K562 (cell line): ENCODE measurements around the gene PSORS1C2. TPM values are rescaled to one million over a fixed set of nuclear protein-coding genes. Genes with fewer than 3 reads are reported as not detected.

ENCODE experiments used
- AFF1 ChIP-seq, 2 experiments: fragments of 450-650 bp; IDR thresholded peaks; 2 replicates each; pipeline ENCODE4 v1.6.1; 2018; ENCODE audit warnings: mild to moderate bottlenecking in 2 of 2, low read depth in 1 of 2; ENCODE audit not compliant: partially characterized antibody in 2 of 2
- DEAF1 ChIP-seq: fragments of 450-650 bp; formaldehyde crosslinking; IDR thresholded peaks from 2 replicates; pipeline ENCODE4 v1.4.0; 2020; ENCODE audit warnings: mild to moderate bottlenecking, moderate library complexity
- polyA plus RNA-seq, 8 experiments: library from polyadenylated mRNA; depleted of rRNA in 4 of 8; stranded (reverse) in 5 of 8; unstranded in 3 of 8; fragments of >200 nt; fragmentation: Nextera tagmentation in 2 of 8; fragmentation: Illumina TruSeq in 1 of 8; extraction: Ambion mirVana in 2 of 8; extraction: Trizol in 1 of 8; gene quantifications; 2 replicates each; pipeline versions ENCODE4 v1.2.1 to v1.2.3, GENCODE V29; 2011 to 2014; ENCODE audit warnings: inconsistent platforms in 1 of 8, missing spikeins in 1 of 8
- total RNA-seq, 7 experiments: library from RNA; depleted of rRNA in 6 of 7; stranded (reverse); fragments of >200 nt in 6 of 7; fragmentation: Illumina TruSeq in 2 of 7; extraction: Trizol in 2 of 7; gene quantifications; 2 replicates each; pipeline versions ENCODE4 v1.2.1 to v1.2.3, GENCODE V29; 2011 to 2021; ENCODE audit warnings: low replicate concordance in 1 of 7

PSORS1C2 gene
- total and polyA plus RNA-seq, 9 of the 15 experiments (the other 6 are each of a cell fraction or from before 2014, with no cell fraction given): not detected

DNA sequence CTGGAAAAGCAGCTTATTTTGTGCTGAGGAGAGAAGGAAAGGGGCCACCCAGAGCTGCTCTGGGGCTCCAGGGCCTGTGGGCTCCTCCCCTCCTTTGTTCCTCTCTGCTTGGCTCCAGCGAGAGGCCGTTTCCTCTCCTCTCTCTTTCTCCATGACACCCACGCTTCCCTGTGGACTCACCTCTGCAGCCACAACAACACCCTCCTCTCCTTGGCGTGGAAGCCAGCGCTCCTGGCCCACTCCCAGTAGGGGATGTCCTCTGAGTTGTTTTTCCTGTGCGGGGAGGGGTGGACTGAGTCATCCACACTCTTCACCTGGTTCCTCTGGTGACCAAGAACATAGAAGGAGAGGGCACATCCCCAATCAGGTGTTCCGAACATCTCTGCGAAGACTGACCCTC lies 13.7 kb downstream of the PSORS1C2 start (continued):
- TF ChIP-seq DEAF1 (CRISPR knock-in tag) (no peak), AFF1 (IDR thresholded peaks at IDR 0.05; ENCODE audit: low read depth in 1 of 2, partially characterized antibody in 2 of 2) (no peak)
